ENCODE results near the gene SLC1A5. TPM values are rescaled to one million over a fixed set of nuclear protein-coding genes. Genes with fewer than 3 reads are reported as not detected.

The SLC1A5 gene
- total RNA-seq, 1 experiment from 2014 or later: 104 TPM

GRCh38 chr19:46766569-46767317, 21.7 kb downstream of the SLC1A5 start:
- H3K27me3 ChIP-seq (ENCODE audit: control insufficient read depth, insufficient read depth, low read length): no peaks in the 10 kb centered on the region
- TF ChIP-seq CTCF (IDR thresholded peaks at IDR 0.05) (peak; percentile 88), SIN3A (IDR thresholded peaks at IDR 0.05; ENCODE audit: borderline replicate concordance, insufficient read depth, low read depth, low read length) (no peak)
- in situ Hi-C loops (cut with HindIII; ENCODE audit: low pct_unique_long_range_greater_than_20kb, low sequenced_read_pairs): no loop called here
- H3K4me1 ChIP-seq (ENCODE audit: control insufficient read depth, insufficient read depth, low read length): no peaks in the 10 kb centered on the region
- ChIA-PET POLR2A (no interaction called here), CTCF (interaction anchor here (0.6 to 0.9 kb wide), 5 partner anchors 9 to 674 kb away, joined by 3 to 10 read pairs (median 3); no protein-coding TSS in a partner anchor)
- H3K36me3 ChIP-seq (ENCODE audit: control insufficient read depth, insufficient read depth, low read length): no peaks in the 10 kb centered on the region
- ATAC-seq (peak; percentile 88), DNase-seq (ENCODE audit: low read depth, low spot score) (no peak)
- no TSS peak for BruUV-seq (replicated peaks)
- H3K9me3 ChIP-seq (ENCODE audit: control insufficient read depth, insufficient read depth, low read depth, low read length): no peaks in the 10 kb centered on the region
- H3K4me3 ChIP-seq (ENCODE audit: low read depth in 2 of 2, low read length in 2 of 2): no peak overlapping the region
- intact Hi-C loops (cut with micrococcal nuclease; ENCODE audit: unreplicated experiment): no loop called here
- H3K27ac ChIP-seq (ENCODE audit: low read length): no peak overlapping the region

GRCh38 chr19:46764817-46765291, 23.5 kb downstream of the SLC1A5 start:
- CTCF ChIA-PET: interaction anchor here (0.5 to 0.6 kb wide), 3 partner anchors 9 to 76 kb away, joined by 3 to 7 read pairs (median 3); no protein-coding TSS in a partner anchor
- Histone ChIP-seq H3K9me3 (ENCODE audit: control insufficient read depth, insufficient read depth, low read depth, low read length) (no peaks in the 10 kb centered on the region), H3K4me3 (ENCODE audit: low read depth in 2 of 2, low read length in 2 of 2) (no peak overlapping the region), H3K27ac (ENCODE audit: low read length) (no peak overlapping the region), H3K4me1 (ENCODE audit: control insufficient read depth, insufficient read depth, low read length) (no peaks in the 10 kb centered on the region), H3K36me3 (ENCODE audit: control insufficient read depth, insufficient read depth, low read length) (no peaks in the 10 kb centered on the region), H3K27me3 (ENCODE audit: control insufficient read depth, insufficient read depth, low read length) (no peaks in the 10 kb centered on the region)
- no peak for ATAC-seq
- no peak for DNase-seq (ENCODE audit: low read depth, low spot score)
- no peak for TF ChIP-seq SIN3A (IDR thresholded peaks at IDR 0.05; ENCODE audit: borderline replicate concordance, insufficient read depth, low read depth, low read length)
- TF ChIP-seq CTCF (IDR thresholded peaks at IDR 0.05): no peak
- no peak for TF ChIP-seq TCF7L2 (IDR thresholded peaks at IDR 0.05; ENCODE audit: low read depth, low read length)
- no peak for TF ChIP-seq POLR2AphosphoS5 (IDR thresholded peaks at IDR 0.05; ENCODE audit: low read depth, low read length)
- TF ChIP-seq REST (IDR thresholded peaks at IDR 0.05; ENCODE audit: insufficient read depth in 1 of 2, low read depth in 2 of 2, low read length in 1 of 2): no peak
- no TSS peak for BruUV-seq (replicated peaks)
- POLR2A ChIA-PET: interaction anchor here (0.5 kb wide), 1 partner anchor 268 kb away, joined by 3 read pairs; no protein-coding TSS in a partner anchor
- in situ Hi-C loops (cut with HindIII; ENCODE audit: low pct_unique_long_range_greater_than_20kb, low sequenced_read_pairs) (no loop called here), intact Hi-C loops (cut with micrococcal nuclease; ENCODE audit: unreplicated experiment) (no loop called here)

Measured in Panc1 (cell line).